ENCODE data around the gene USH1G.
"Not testable (repeated sequence)": the region's sequence is repeated elsewhere in the genome, so short reads cannot be mapped to it uniquely, and the experiment has no call there.

Gene USH1G

DNA sequence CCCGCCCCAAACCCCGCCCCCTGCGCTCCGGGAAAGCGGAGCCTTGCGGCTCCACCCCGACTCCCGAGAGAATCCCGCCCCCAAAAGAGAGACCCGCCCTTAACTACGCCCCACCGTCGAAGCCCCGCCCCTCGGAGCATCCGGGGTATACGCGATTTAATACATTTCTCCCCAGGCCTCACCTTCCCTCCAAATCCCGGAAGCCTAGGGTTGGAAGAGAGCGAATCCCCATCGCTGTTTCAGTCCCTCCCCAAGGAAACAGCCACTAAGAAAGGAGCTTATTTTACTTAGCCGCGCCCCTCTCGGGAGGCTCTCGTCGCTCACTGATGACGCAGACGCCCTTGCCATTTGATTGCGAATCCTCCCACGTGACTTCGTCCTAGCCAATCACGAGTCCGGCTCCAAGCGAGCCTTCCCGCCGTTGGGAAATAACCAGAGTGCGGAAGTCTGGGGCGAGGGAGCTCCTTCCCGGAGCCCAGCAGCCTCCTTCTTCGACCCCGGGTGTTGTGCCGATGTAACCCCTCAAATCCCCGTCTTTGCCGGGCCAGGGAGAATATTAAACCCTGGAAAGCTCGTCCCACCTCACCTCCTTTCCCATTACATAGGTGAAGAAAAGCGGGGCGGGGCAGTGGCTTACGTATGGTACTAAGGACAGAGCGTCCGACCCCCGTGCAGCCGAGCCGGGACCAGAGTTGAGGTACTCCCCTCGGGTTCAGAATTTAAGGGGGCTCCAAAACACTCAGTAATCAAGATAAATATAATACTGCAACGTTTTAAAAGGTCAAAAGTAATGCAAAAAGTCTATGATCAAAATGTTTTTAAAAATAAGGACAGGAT, 49.8 kb downstream of the USH1G start:
- DNase-seq = peak; percentile 99 to 100

DNA sequence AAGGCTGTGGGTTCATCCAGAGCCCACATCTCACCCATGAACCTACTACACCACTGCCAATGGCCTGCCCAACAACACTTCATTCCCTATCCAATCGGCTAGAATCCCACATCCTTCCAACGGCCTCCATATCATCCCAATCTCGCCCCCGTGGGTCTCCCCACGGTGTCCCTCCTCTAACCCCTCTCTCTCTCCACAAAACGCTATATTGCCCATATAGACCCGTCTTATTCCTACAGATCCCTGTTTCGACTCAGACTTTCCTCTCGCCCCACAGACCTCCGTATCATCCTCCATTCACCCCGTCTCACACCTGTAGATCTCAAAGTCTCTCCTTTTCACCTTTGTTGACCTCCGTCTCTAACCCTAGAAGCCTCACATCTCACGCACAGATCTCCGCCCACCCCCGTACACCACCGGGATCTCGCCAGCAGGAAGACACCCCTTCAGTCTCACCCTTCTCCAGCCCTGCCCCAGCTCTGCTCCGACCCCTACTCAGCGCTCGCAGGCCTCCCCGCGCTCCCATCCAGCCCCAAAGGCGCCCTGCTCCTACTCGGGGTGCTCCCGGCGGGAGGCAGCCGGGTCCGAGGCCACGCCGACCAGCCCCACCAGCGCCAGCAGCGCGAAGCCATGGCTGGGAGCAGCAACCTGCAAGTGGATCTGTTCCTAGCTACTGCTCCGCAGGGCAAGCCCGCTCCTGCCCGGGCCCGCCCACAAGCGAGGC, 50.6 kb downstream of the USH1G start, which contains the start of gene FDXR:
TSS of gene FDXR (minus strand) at position 682 of the 724 bp plus-strand sequence. CDS start at position 632, 50 bp downstream.
- no peak for DNase-seq

DNA sequence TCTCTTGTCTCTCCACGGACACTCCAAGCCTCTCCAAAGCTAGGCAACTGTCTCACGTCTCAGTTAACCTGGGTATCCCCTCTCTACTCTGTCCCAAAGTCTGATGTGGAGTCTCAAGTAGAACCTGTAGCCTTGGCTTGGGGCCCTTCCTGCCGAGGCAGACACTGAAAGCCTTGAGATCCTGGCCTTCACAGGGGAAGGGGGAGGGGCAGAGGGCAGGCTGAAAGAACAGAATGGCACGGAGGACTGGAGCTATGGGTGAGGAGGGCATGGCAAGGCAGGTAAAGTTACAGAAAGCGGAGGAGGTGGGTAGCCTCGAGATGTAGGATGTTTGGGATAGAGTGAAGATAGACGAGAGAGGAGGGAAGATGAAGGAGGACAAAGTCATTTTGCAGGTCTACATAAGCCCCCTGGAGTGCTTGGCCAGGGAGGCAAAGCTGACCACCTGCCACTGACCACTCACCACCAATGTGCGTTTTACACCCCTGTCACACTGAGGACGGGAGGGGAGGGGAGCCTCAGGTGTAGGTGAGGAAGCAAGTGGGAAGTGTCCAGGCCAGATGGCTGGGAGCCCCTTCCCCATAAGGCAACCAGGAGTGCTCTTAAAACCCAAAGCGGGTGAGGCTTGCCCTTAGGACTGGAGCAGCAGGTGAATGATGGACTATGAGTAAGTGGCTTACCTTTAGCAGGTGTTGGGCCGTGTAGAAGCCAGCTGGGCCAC, 51.5 kb downstream of the USH1G start:
- no peak for DNase-seq

DNA sequence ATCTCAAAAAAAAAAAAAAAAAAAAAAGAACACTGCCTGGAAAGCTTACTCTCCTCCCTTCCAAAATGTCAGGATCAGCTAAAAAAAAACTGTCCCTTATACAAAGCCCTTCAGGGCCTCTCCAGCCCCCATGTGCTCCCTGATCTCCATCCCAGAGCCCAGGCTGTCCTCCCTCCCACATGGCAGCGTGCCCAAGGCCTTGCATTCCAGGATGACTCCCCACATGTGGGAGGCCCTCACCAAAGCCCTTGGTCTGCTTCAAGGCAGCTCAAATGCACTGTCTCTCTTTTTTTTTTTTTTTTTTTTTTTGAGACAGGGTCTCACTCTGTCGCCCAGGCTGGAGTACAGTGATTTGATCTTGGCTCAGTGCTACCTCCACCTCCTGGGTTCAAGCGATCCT, 52.5 kb downstream of the USH1G start:
- DNase-seq = no peak

DNA sequence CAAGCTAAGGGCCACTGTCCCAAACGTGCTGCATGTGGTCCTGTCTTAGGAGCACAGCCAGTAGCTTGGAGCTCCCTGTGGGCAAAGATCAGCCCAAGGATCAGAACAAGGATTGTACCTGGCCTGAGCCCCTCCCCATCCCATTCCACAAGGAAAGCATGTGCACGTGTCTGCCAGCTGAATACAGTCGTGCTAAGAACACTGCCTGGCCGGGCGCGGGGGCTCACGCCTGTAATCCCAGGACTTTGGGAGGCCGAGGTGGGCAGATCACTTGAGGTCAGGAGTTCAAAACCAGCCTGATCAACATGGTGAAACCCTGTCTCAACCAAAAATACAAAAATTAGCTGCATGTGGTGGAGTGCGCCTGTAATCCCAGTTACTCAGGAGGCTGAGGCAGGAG, 53.0 kb downstream of the USH1G start:
- DNase-seq = not testable (repeated sequence)

DNA sequence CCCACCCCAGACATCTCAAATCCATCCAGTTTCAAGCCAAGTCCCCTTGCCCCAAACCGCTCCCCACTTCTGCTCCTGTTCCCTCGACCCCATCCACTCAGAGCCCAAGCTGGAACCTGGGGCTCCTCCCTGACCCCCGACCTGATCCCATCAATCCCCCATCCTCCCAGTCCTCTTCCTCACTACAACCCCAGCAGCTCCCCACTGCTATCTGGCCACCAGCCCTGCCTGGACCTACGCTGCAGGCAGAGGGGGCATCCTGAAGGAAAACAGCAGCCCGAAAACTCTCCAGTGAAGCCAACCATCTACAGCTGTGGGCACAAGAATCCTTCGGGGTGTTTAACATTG, 54.2 kb downstream of the USH1G start:
- no peak for DNase-seq

DNA sequence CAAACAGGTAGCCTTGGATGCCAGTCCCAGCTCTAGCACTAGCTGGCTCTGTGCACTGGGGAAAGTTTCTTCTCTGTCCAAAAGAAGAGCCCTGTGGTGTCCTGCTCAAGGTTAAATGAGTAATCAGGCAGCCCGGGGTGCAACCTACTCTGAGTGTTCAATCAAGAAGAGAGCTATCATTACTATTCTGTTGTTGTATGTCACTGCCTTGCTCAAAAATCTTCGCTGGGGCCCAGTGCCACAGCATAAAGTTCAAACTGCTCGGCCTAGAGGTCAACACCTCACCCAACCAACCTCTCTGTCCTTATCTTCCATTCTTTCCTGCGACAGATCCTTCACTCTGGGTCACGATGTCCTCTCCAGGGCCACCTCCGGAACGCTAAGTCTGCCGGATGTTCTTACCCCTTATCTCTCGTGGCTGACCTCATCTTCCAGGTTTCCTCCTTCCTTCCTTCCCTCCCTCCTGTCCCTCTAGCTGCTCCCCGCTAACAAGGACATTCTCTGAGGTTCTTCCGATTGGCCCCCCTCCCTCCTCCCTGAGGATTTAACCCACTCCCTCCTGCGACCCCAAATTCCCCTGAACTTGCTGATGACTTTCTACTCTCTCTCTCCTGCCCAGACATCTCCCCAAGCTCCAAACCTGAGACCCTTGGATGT, 54.7 kb downstream of the USH1G start:
- DNase-seq = no peak

DNA sequence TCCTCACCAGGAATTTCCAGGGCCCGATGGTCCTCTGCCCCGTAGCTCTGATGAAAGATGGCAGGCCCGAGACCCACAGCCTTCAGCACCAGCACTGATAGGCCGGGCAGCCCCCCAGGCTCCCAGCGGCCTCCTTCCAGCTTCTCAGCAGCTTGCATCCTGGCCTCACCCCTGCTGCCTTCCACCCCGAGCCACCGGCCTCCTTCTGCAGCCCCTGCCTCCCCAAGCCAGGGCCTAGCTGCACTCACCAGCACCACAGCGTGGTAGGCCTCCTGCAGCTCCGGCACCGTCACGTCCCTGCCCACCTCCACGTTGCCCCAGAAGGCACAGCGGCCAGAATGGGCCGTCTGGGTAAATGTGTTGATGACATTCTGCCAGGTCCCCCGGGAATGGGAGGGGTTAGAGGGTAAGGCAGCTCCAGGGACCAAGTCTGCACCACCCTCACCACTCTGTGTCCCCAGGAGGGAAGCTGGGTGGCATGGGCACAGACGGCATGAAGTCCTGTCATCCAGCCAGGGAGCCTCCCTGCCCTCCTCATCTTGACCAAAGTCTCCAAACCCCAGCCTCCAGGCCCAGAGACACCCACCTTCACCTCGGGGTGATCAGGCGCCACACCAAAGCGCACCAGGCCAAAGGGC, 56.7 kb downstream of the USH1G start:
- DNase-seq = no peak

All from bone marrow (tissue), 2 donors.